Measurements from ENCODE around the gene CNTN2. TPM values are rescaled to one million over a fixed set of nuclear protein-coding genes. Genes with fewer than 3 reads are reported as not detected.

The CNTN2 gene
- total and polyA plus RNA-seq, 8 donors: 0.09 to 0.44 (median 0.25) TPM; not detected in 1

DNA sequence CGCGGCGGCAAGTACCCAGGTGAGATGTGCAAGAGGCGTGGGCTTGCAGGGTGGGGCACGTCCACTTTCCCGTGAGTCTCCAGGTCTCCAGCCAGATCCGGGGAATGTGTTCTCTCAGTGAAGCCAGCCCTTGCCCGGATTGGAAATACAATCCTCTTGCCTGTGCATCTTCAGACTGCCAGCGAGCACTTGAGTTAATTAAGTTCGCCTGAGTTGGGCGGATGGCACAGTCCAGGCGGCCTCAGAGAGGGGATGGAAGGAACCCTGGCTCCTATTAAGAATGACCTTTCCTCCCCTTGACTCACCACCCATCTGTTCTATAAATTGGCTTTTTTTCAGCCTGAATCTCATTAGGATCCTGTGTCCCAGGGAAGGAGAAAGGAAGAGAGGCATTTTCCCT is 33.3 kb upstream of the CNTN2 start:
- H3K36me3 ChIP-seq: no peaks in the 10 kb centered on the region
- no peak overlapping the region for H3K4me3 ChIP-seq
- H3K27ac ChIP-seq: no peak overlapping the region
- FAIRE-seq: no peak
- ATAC-seq: no peak
- 87 to 94% methylated on average over 12 of the region's 12 CpGs for WGBS, 2 donors
- intact Hi-C loops (cut with DNase I): no loop called here
- DNase-seq: no peak
- H3K4me1 ChIP-seq: no peaks in the 10 kb centered on the region
- TF ChIP-seq, protein P1, sequence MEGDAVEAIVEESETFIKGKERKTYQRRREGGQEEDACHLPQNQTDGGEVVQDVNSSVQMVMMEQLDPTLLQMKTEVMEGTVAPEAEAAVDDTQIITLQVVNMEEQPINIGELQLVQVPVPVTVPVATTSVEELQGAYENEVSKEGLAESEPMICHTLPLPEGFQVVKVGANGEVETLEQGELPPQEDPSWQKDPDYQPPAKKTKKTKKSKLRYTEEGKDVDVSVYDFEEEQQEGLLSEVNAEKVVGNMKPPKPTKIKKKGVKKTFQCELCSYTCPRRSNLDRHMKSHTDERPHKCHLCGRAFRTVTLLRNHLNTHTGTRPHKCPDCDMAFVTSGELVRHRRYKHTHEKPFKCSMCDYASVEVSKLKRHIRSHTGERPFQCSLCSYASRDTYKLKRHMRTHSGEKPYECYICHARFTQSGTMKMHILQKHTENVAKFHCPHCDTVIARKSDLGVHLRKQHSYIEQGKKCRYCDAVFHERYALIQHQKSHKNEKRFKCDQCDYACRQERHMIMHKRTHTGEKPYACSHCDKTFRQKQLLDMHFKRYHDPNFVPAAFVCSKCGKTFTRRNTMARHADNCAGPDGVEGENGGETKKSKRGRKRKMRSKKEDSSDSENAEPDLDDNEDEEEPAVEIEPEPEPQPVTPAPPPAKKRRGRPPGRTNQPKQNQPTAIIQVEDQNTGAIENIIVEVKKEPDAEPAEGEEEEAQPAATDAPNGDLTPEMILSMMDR (IDR thresholded peaks at IDR 0.05): no peak
- H3K27me3 ChIP-seq: no peaks in the 10 kb centered on the region
- no peaks in the 10 kb centered on the region for H3K9me3 ChIP-seq

DNA sequence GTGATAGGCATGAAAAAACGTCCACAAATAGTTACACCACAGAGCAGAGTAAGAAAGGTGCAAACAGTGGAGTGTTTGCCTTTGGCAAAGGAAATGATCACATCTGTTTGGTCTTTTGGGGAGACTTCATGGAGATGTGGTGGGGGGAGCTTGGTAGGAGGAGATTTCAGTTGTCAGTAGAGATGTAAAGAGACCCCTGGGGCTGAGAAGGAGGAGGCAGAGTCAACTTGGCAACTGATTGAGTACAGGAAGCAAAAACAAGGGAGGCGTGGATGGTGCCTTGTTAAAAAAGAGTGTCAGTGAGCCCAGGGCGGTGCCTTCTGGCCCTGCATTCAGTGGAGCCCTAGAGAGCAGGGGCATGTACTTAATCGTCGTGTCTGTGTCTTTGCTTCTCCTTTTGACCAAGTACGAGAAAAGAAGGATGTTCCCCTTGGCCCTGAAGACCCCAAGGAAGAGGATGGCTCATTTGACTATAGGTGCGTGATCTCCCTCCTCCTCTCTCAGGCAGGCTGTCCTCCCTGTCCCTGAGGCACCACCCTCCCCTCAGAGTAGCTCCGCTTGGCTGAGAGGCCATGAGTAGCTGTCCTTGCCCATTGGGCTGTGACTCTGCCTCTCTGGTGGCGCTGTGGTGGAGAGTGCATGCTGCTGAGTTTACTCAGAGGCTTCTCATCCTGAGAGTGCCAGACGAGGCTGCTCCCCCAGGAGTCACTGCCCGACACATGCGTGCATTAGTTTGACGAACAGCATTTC is 30.4 kb upstream of the CNTN2 start:
- no peak overlapping the region for H3K4me3 ChIP-seq
- ATAC-seq (no peak), FAIRE-seq (no peak), DNase-seq (no peak)
- TF ChIP-seq, protein P1 (IDR thresholded peaks at IDR 0.05): no peak
- no peaks in the 10 kb centered on the region for H3K36me3 ChIP-seq
- no peaks in the 10 kb centered on the region for H3K9me3 ChIP-seq
- no peak overlapping the region for H3K27ac ChIP-seq
- 73 to 81% methylated on average over 13 of the region's 13 CpGs for WGBS, 2 donors
- no peaks in the 10 kb centered on the region for H3K27me3 ChIP-seq
- no peaks in the 10 kb centered on the region for H3K4me1 ChIP-seq
- intact Hi-C loops (cut with DNase I): no loop called here

DNA sequence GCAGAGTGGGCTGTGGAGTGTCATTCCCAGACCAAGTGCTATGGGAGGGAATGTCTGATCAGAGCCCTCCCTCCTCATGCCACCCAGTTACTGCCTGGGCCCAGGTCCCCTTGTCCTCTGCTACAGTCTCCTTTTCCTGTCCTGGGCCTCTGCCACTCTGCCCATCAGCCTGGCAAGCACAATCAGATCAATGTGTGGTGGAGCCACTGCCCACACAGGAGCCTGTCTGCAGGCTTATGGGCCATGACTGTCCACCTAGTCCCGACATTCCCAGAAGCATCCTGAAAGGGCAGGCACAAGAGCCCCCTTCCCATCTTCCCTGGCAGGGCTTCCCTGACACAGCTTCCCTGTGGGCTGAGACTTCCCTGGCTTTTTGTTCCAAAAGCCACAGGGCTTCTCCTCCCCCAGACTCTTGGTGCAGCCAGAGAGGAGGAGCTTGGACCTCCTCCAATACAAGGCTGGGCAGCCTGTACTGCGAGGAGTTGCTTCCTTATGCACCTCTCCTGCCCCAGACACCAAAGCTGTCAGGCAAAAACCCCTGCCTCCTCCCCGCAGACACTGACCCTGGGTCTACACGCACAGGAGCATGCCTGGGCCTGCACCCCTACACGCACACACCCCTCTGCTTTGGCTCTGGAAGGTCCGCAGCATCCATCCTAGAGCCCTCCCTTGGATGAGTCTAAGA is 29.2 kb upstream of the CNTN2 start:
- Histone ChIP-seq H3K36me3 (no peaks in the 10 kb centered on the region), H3K27ac (no peak overlapping the region), H3K27me3 (no peaks in the 10 kb centered on the region), H3K4me3 (no peak overlapping the region), H3K9me3 (no peaks in the 10 kb centered on the region), H3K4me1 (no peaks in the 10 kb centered on the region)
- FAIRE-seq (no peak), ATAC-seq (peak in 3 of 4 donors; percentile 81 to 86 (median 81)), DNase-seq (peak in 2 of 6 donors; percentile 33 to 37)
- 43 to 53% methylated on average over 6 of the region's 6 CpGs for WGBS, 2 donors
- intact Hi-C loops (cut with DNase I): no loop called here
- TF ChIP-seq, protein P1 (IDR thresholded peaks at IDR 0.05): no peak

DNA sequence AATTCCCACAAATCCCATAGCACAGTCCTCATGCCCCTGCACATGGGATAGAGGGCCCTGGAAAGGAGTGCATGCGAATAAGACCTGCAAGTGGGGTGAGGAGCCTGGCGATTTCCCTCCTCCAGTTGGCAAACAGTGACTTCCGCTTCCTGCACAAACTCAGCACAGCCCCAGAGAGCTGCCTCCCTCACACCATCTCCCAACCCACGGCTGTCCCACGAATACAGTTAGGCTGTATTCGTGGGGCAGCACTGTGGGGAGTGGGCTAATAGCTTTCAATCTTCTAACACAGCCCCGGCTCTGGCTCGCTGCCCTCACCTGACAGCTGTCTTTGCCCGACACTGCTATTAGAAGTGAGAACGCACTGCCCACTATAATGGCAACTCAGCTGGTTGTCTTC is 28.2 kb upstream of the CNTN2 start:
- Histone ChIP-seq H3K4me3 (no peak overlapping the region), H3K27me3 (no peaks in the 10 kb centered on the region), H3K27ac (no peak overlapping the region), H3K4me1 (no peaks in the 10 kb centered on the region), H3K9me3 (no peaks in the 10 kb centered on the region), H3K36me3 (no peaks in the 10 kb centered on the region)
- TF ChIP-seq, protein P1 (IDR thresholded peaks at IDR 0.05): no peak
- FAIRE-seq (no peak), ATAC-seq (no peak), DNase-seq (no peak)
- intact Hi-C loops (cut with DNase I): no loop called here
- WGBS, 2 donors: 74 to 86% methylated on average over 10 of the region's 10 CpGs

DNA sequence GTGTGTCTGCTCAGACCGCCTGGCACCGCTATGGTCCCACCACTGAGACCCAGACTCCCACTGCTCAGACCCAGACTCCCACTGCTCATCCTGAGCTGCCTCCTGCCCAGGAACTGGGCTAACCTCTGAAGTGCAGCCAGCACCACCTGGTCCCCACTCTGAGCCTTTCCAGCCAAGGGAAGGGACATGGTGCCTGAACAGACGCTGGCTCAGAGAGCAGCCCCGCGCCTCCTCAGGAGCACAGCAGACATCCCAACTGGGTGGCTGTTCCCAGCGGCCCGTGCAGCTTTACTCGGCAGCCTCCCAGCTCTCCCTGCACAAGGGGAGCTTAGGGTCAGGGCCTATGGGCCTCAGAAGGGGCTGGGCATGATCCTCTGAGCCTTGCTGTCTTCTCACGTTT is 27.8 kb upstream of the CNTN2 start:
- Histone ChIP-seq H3K4me1 (no peaks in the 10 kb centered on the region), H3K27ac (no peak overlapping the region), H3K27me3 (no peaks in the 10 kb centered on the region), H3K9me3 (no peaks in the 10 kb centered on the region), H3K4me3 (no peak overlapping the region), H3K36me3 (no peaks in the 10 kb centered on the region)
- DNase-seq (no peak), ATAC-seq (no peak), FAIRE-seq (no peak)
- TF ChIP-seq, protein P1 (IDR thresholded peaks at IDR 0.05): no peak
- intact Hi-C loops (cut with DNase I): no loop called here
- 72% methylated on average over 7 to 9 of the region's 9 CpGs for WGBS, 2 donors

Data from pancreas (tissue), 10 donors.